SK-N-SH treated with all-trans-retinoic acid at 6 μM for 48 hours (cell line): ENCODE results near the gene FAM20C.
A peak's percentile ranks its signal among the peaks of the same experiment; 100 is the strongest.

ENCODE experiments used
- ATAC-seq: fragments of 200-7000 bp; cut with Tn5 transposase; 3 replicates; pipeline ENCODE4 v1.9.1; 2020; ENCODE audit warnings: mild to moderate bottlenecking, moderate library complexity
- ARNTL ChIP-seq: fragments of 450-650 bp; formaldehyde crosslinking; IDR thresholded peaks from 2 replicates; pipeline ENCODE4 v1.5.0; 2020; ENCODE audit warnings: low read depth, mild to moderate bottlenecking, moderate library complexity, borderline replicate concordance
- CSRNP3 ChIP-seq: fragments of 250-450 bp; sonication (Bioruptor Pico); IDR thresholded peaks from 2 replicates; pipeline ENCODE4 v1.5.1; 2021; ENCODE audit warnings: mild to moderate bottlenecking, moderate library complexity
- ESRRG ChIP-seq: fragments of 250-450 bp; sonication (Bioruptor Pico); IDR thresholded peaks from 2 replicates; pipeline ENCODE4 v1.6.1; 2021; ENCODE audit warnings: mild to moderate bottlenecking
- GLIS3 ChIP-seq: fragments of 250-450 bp; sonication (Bioruptor Pico); IDR thresholded peaks from 2 replicates; pipeline ENCODE4 v1.5.0; 2020; ENCODE audit warnings: mild to moderate bottlenecking, moderate library complexity
- ISL1 ChIP-seq: fragments of 250-450 bp; sonication (Bioruptor Pico); IDR thresholded peaks from 2 replicates; pipeline ENCODE4 v2.1.2; 2022; ENCODE audit warnings: mild to moderate bottlenecking, moderate library complexity
- OSR1 ChIP-seq: fragments of 250-450 bp; sonication (Bioruptor Pico); IDR thresholded peaks from 2 replicates; pipeline ENCODE4 v1.8.0; 2022; ENCODE audit warnings: moderate library complexity, mild to moderate bottlenecking, inconsistent platforms
- PPARA ChIP-seq: fragments of 250-450 bp; sonication (Bioruptor Pico); IDR thresholded peaks from 2 replicates; pipeline ENCODE4 v1.5.0; 2020; ENCODE audit warnings: mild to moderate bottlenecking, borderline replicate concordance
- RARB ChIP-seq: fragments of 250-450 bp; sonication (Bioruptor Pico); IDR thresholded peaks from 2 replicates; pipeline ENCODE4 v1.8.0; 2021; ENCODE audit warnings: mild to moderate bottlenecking, moderate library complexity
- TCF4 ChIP-seq: fragments of 250-450 bp; sonication (Bioruptor Pico); IDR thresholded peaks from 2 replicates; pipeline ENCODE4 v1.8.0; 2021; ENCODE audit warnings: mild to moderate bottlenecking, moderate library complexity, borderline replicate concordance
- TOX ChIP-seq: fragments of 250-450 bp; sonication (Bioruptor Pico); IDR thresholded peaks from 2 replicates; pipeline ENCODE4 v1.8.0; 2021; ENCODE audit warnings: mild to moderate bottlenecking, moderate library complexity, borderline replicate concordance
- ZC3H10 ChIP-seq: fragments of 250-450 bp; sonication (Bioruptor Pico); IDR thresholded peaks from 2 replicates; pipeline ENCODE4 v1.5.1; 2021; ENCODE audit warnings: mild to moderate bottlenecking, moderate library complexity
- ZFP3 ChIP-seq: fragments of 250-450 bp; sonication (Bioruptor Pico); IDR thresholded peaks from 2 replicates; pipeline ENCODE4 v1.5.0; 2020; ENCODE audit warnings: mild to moderate bottlenecking, moderate library complexity
- ZFP30 ChIP-seq: fragments of 450-650 bp; formaldehyde crosslinking; IDR thresholded peaks from 2 replicates; pipeline ENCODE4 v1.5.0; 2022; ENCODE audit warnings: mild to moderate bottlenecking, moderate library complexity
- ZNF70 ChIP-seq: fragments of 450-650 bp; formaldehyde crosslinking; IDR thresholded peaks from 2 replicates; pipeline ENCODE4 v1.5.0; 2020; ENCODE audit warnings: mild to moderate bottlenecking, moderate library complexity
- ZNF8 ChIP-seq: fragments of 450-650 bp; formaldehyde crosslinking; IDR thresholded peaks from 2 replicates; pipeline ENCODE4 v1.5.0; 2020; ENCODE audit warnings: mild to moderate bottlenecking, moderate library complexity
- TF ChIP-seq, protein P1 (sequence below): fragments of 250-450 bp; sonication (Bioruptor Pico); IDR thresholded peaks from 2 replicates; pipeline ENCODE4 v1.8.0; 2020; ENCODE audit warnings: mild to moderate bottlenecking, moderate library complexity, borderline replicate concordance
- TF ChIP-seq, protein P2 (sequence below): fragments of 250-450 bp; sonication (Bioruptor Pico); IDR thresholded peaks from 2 replicates; pipeline ENCODE4 v1.5.0; 2020; ENCODE audit warnings: mild to moderate bottlenecking, moderate library complexity

Gene FAM20C

DNA sequence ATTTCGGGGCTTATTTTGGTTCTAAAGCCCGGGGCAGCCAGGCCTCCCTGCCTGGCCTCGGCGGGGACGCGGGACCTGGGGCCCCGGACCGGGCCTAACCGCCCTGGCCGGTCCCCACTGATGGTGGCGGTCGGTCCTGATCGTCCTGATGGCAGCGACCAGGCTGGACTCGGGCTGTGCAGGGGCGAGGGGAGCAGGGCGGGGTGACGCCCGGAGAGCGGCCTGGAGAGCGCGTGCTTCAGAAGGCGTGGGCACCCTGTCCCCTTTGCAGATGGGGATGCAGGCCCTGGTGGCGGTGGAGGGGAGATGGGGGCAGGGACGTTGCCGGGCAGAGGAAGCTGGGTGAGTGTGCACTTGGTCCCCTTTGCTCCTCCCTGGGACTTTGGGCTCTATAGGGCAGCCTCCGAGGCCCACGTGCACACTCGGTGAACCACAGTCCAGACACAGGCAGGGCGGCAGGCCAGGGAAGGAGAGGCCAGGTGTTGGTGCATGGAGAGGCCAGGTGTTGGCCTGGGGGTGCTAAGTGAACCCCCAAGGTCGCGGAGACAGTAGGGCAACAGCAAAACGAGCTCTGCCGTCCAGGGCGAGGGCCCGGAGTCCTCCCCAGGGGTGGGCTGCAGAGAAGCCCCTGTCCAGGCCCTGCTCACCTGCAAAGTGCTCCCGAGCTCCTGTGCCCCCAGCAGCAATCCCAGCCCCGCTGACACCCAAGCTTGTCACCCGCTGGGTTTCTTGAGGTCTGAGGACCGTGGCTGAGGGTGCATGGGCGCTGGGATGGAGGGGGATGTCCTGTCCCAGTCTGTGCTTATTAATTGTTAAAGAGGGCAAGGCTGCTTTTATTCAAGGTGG is 42.4 kb upstream of the FAM20C start:
- peak; percentile 12 for ATAC-seq
- TF ChIP-seq GLIS3 (CRISPR knock-in tag) (peak; percentile 70; the same call in 1 of the 2 replicates), ZNF70 (CRISPR knock-in tag) (no peak), ZNF8 (CRISPR knock-in tag) (no peak), ARNTL (CRISPR knock-in tag) (peak; percentile 8; the same call in 1 of the 2 replicates)
- TF ChIP-seq, protein P1, sequence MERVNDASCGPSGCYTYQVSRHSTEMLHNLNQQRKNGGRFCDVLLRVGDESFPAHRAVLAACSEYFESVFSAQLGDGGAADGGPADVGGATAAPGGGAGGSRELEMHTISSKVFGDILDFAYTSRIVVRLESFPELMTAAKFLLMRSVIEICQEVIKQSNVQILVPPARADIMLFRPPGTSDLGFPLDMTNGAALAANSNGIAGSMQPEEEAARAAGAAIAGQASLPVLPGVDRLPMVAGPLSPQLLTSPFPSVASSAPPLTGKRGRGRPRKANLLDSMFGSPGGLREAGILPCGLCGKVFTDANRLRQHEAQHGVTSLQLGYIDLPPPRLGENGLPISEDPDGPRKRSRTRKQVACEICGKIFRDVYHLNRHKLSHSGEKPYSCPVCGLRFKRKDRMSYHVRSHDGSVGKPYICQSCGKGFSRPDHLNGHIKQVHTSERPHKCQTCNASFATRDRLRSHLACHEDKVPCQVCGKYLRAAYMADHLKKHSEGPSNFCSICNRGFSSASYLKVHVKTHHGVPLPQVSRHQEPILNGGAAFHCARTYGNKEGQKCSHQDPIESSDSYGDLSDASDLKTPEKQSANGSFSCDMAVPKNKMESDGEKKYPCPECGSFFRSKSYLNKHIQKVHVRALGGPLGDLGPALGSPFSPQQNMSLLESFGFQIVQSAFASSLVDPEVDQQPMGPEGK = 0 out of 2 replicates have a peak, but pooled peaks have one; percentile 2
- TF ChIP-seq, protein P2, sequence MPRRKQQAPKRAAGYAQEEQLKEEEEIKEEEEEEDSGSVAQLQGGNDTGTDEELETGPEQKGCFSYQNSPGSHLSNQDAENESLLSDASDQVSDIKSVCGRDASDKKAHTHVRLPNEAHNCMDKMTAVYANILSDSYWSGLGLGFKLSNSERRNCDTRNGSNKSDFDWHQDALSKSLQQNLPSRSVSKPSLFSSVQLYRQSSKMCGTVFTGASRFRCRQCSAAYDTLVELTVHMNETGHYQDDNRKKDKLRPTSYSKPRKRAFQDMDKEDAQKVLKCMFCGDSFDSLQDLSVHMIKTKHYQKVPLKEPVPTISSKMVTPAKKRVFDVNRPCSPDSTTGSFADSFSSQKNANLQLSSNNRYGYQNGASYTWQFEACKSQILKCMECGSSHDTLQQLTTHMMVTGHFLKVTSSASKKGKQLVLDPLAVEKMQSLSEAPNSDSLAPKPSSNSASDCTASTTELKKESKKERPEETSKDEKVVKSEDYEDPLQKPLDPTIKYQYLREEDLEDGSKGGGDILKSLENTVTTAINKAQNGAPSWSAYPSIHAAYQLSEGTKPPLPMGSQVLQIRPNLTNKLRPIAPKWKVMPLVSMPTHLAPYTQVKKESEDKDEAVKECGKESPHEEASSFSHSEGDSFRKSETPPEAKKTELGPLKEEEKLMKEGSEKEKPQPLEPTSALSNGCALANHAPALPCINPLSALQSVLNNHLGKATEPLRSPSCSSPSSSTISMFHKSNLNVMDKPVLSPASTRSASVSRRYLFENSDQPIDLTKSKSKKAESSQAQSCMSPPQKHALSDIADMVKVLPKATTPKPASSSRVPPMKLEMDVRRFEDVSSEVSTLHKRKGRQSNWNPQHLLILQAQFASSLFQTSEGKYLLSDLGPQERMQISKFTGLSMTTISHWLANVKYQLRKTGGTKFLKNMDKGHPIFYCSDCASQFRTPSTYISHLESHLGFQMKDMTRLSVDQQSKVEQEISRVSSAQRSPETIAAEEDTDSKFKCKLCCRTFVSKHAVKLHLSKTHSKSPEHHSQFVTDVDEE (CRISPR knock-in tag) = no peak

- no peak for ATAC-seq
- no peak for TF ChIP-seq ZFP30 (CRISPR knock-in tag)
- no peak for TF ChIP-seq OSR1 (CRISPR knock-in tag)
- TF ChIP-seq RARB (CRISPR knock-in tag) = no peak
- TF ChIP-seq ESRRG = no peak
- TF ChIP-seq ZNF70 (CRISPR knock-in tag) = no peak
- no peak for TF ChIP-seq ZC3H10 (CRISPR knock-in tag)
- TF ChIP-seq CSRNP3 (CRISPR knock-in tag) = no peak
- TF ChIP-seq, protein P2 (CRISPR knock-in tag) = no peak
- TF ChIP-seq ISL1 (CRISPR knock-in tag) = no peak
- TF ChIP-seq ZNF8 (CRISPR knock-in tag) = no peak
Measured at GRCh38 chr7:150811-151221, 41.6 kb upstream of the FAM20C start.

DNA sequence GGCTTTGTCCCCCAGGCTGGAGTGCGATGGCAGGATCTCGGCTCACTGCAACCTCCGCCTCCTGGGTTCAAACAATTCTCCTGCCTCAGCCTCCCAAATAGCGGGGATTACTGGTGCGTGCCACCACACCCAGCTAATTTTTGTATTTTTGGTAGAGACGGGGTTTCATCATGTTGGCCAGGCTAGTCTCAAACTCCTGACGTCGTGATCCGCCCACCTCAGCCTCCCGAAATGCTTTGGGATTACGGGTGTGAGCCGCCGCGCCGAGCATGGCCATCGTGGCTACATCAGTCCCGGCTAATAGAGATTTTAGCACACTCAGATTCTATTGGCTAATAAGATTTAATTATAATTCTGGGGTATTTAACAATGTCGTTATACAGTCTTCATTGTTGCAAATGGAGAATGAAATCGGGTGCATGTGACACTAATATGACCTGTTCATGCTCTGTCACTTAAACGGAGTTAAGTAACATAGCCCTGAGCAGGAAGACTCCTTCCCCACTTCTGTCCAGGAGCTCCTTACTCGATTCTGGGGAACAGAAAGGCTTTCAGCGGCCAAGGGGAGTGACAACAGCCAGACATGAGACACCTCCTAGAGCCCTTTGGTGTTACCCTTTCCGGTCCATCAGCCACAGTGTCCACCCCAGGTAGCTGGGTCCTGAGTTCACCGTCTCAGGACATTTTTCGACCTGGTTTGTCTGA is 40.9 kb upstream of the FAM20C start:
- no peak for ATAC-seq
- no peak for TF ChIP-seq ZFP30 (CRISPR knock-in tag)
- no peak for TF ChIP-seq RARB (CRISPR knock-in tag)
- no peak for TF ChIP-seq ZFP3
- TF ChIP-seq TCF4 (CRISPR knock-in tag) = no peak
- TF ChIP-seq PPARA = no peak
- TF ChIP-seq CSRNP3 (CRISPR knock-in tag) = no peak
- TF ChIP-seq, protein P2 (CRISPR knock-in tag) = no peak
- TF ChIP-seq ARNTL (CRISPR knock-in tag) = no peak
- TF ChIP-seq TOX (CRISPR knock-in tag) = no peak
- TF ChIP-seq ESRRG = no peak
